Measurements from ENCODE around the gene ASPDH.

ASPDH gene

DNA sequence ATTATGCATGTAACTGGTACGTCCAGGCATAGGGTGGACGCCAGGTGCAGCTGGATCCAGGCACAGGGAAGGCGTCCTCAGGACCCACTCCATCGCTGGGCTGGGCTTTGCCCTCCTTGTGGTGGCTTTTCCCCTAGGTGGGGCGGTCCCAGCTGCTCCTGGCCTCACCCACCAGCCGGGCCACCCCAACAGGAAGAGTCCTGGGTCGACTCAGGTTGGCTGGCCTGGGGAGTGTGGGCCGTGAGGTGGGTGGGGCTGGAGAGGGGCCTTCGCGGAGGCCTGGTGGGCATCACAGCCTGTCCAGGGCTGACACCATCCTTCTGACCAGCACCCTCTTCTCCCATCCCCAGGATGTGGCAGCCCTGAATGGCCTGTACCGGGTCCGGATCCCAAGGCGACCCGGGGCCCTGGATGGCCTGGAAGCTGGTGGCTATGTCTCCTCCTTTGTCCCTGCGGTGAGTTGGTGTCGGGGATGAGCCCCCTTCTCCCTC lies 33.9 kb downstream of the ASPDH start:
- H3K27ac ChIP-seq (ENCODE audit: low read length), result no peak overlapping the region

DNA sequence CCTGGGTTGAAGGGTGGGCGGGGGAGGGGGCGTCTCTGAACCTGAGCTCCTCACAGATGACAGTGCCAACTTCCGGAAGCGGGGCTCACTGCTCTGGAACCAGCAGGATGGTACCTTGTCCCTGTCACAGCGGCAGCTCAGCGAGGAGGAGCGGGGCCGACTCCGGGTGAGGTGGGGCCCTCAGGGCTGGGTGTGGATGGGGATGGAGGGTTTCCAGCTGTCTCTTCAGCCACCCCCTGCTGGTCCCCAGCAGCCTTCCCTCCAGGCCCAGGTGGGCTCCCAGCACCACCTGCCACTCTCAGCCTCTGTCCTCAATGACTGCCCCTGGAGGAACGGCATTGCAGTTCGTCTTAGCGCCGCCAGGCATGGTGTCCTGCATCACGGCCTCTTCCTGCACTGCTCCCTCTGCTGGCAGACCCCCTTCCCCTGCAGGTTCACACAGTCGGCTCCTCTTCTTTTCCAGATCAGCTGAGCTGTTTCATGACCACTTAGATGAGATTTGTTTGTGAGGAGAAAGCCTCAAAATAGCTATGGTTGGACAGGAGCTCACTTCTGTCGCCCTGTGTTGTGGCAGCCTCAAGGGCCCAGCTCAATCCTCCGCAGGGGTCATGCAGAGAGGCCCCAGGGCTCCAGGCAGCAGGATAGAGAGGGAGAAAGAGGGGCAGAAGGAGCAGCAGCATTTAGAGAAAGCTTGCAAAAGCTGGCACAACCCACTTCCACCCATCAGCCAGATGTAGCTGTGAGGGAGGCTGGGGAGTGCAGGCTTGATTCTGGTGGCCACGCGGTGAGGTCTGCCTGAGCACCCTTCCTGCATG lies 34.6 kb downstream of the ASPDH start:
- Histone ChIP-seq H3K9ac (ENCODE audit: low read length) (no peak overlapping the region), H2AFZ (ENCODE audit: low read depth, low read length) (no peak overlapping the region), H3K4me2 (ENCODE audit: low read length) (no peak overlapping the region), H3K4me3 (ENCODE audit: low read length) (no peak overlapping the region), H3K27me3 (ENCODE audit: low read depth, low read length) (no peaks in the 10 kb centered on the region), H3K9me3 (ENCODE audit: insufficient read depth, low read length) (no peaks in the 10 kb centered on the region), H3K27ac (ENCODE audit: low read length) (no peak overlapping the region), H4K20me1 (ENCODE audit: insufficient read depth, low read length) (peaks cover 15% of the 10 kb centered on the region), H3K4me1 (ENCODE audit: low read length) (peaks cover 18% of the 10 kb centered on the region), H3K36me3 (replicated peaks; ENCODE audit: low read depth, low read length) (peaks cover 30% of the 10 kb centered on the region), H3K79me2 (ENCODE audit: low read length) (peaks cover 38% of the 10 kb centered on the region)
- no peak for TF ChIP-seq EZH2phosphoT487 (IDR thresholded peaks at IDR 0.05; ENCODE audit: low read depth)
- TF ChIP-seq CTCF (IDR thresholded peaks at IDR 0.05; ENCODE audit: low read depth, low read length), result peak; percentile 87

More for the DNA sequence above, 33.9 kb downstream of the ASPDH start:
- H3K79me2 ChIP-seq (ENCODE audit: low read length), result peaks cover 38% of the 10 kb centered on the region
- H3K9ac ChIP-seq (ENCODE audit: low read length), result no peak overlapping the region
- H3K4me2 ChIP-seq (ENCODE audit: low read length), result no peak overlapping the region
- H3K4me3 ChIP-seq (ENCODE audit: low read length), result no peak overlapping the region
- H4K20me1 ChIP-seq (ENCODE audit: insufficient read depth, low read length), result peaks cover 15% of the 10 kb centered on the region
- no peaks in the 10 kb centered on the region for H3K27me3 ChIP-seq (ENCODE audit: low read depth, low read length)
- TF ChIP-seq EZH2phosphoT487 (IDR thresholded peaks at IDR 0.05; ENCODE audit: low read depth), result no peak
- TF ChIP-seq CTCF (IDR thresholded peaks at IDR 0.05; ENCODE audit: low read depth, low read length), result no peak
- no peaks in the 10 kb centered on the region for H3K9me3 ChIP-seq (ENCODE audit: insufficient read depth, low read length)
- H3K36me3 ChIP-seq (replicated peaks; ENCODE audit: low read depth, low read length), result peaks cover 36% of the 10 kb centered on the region
- no peak overlapping the region for H2AFZ ChIP-seq (ENCODE audit: low read depth, low read length)
- peaks cover 18% of the 10 kb centered on the region for H3K4me1 ChIP-seq (ENCODE audit: low read length)

DNA sequence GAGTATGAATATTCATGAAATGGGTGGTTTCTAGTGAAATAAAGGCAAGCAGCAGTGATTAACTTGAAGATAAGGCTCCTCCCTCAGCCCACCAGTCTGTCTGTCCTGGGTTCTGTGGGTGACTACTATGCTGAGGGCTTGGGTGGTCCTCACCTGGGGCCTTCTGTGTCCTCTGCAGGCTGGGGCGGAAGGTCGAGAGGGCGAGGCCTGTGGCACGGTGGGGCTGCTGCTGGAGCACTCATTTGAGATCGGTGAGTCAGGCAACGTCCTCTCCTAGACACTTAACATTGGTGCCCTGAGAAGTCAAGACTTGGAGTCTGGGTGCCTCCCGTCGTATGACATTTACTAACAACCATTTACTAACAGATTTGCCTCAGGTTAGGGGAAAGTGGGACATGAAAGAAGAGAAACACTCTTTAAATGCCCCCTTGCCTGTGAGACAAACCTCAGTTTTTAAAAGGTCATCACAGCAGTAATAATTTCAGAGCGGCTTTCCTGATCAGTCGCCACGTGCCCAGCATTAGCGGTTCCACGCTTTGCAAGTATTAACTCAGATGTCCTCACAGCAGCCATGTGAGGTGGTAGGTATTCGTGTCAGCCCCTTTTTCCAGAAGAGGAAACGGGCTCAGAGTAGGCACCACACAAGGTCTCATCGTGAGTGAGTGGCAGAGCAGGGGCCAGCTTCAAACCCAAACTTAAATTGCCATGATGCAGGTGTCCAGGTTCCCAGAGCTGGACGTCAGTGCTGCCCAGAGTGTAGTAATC lies 35.8 kb downstream of the ASPDH start:
- peak overlapping the region; percentile 74 for H3K4me2 ChIP-seq (ENCODE audit: low read length)
- peaks cover 25% of the 10 kb centered on the region for H3K36me3 ChIP-seq (replicated peaks; ENCODE audit: low read depth, low read length)
- peak overlapping the region; percentile 89 for H3K4me3 ChIP-seq (ENCODE audit: low read length)
- peaks cover 38% of the 10 kb centered on the region for H3K79me2 ChIP-seq (ENCODE audit: low read length)
- H4K20me1 ChIP-seq (ENCODE audit: insufficient read depth, low read length), result peaks cover 15% of the 10 kb centered on the region
- H3K9me3 ChIP-seq (ENCODE audit: insufficient read depth, low read length), result no peaks in the 10 kb centered on the region
- no peak overlapping the region for H2AFZ ChIP-seq (ENCODE audit: low read depth, low read length)
- peak overlapping the region; percentile 93; the same call in 1 of the 2 replicates for H3K9ac ChIP-seq (ENCODE audit: low read length)
- H3K4me1 ChIP-seq (ENCODE audit: low read length), result peaks cover 18% of the 10 kb centered on the region
- H3K27ac ChIP-seq (ENCODE audit: low read length), result no peak overlapping the region
- H3K27me3 ChIP-seq (ENCODE audit: low read depth, low read length), result no peaks in the 10 kb centered on the region
- no peak for TF ChIP-seq CTCF (IDR thresholded peaks at IDR 0.05; ENCODE audit: low read depth, low read length)

- Histone ChIP-seq H4K20me1 (ENCODE audit: insufficient read depth, low read length) (peaks cover 15% of the 10 kb centered on the region), H3K36me3 (replicated peaks; ENCODE audit: low read depth, low read length) (peaks cover 23% of the 10 kb centered on the region), H3K27ac (ENCODE audit: low read length) (peak overlapping the region; percentile 61), H3K4me1 (ENCODE audit: low read length) (peaks cover 18% of the 10 kb centered on the region), H3K27me3 (ENCODE audit: low read depth, low read length) (no peaks in the 10 kb centered on the region), H3K4me2 (ENCODE audit: low read length) (peak overlapping the region; percentile 74), H3K79me2 (ENCODE audit: low read length) (peaks cover 38% of the 10 kb centered on the region), H3K9me3 (ENCODE audit: insufficient read depth, low read length) (no peaks in the 10 kb centered on the region), H3K4me3 (ENCODE audit: low read length) (peak overlapping the region; percentile 89), H3K9ac (ENCODE audit: low read length) (peak overlapping the region; percentile 93), H2AFZ (ENCODE audit: low read depth, low read length) (no peak overlapping the region)
- TF ChIP-seq CTCF (IDR thresholded peaks at IDR 0.05; ENCODE audit: low read depth, low read length) (no peak), EZH2phosphoT487 (IDR thresholded peaks at IDR 0.05; ENCODE audit: low read depth) (no peak)
These were observed 36.8 kb downstream of the ASPDH start for GRCh38 chr19:50476907-50477238.

Data from OCI-LY3 (cell line).